HEK293T (cell line): ENCODE results near the gene STXBP2.

Experiments
- CTCF ChIA-PET: fragments of 350-600 bp; formaldehyde crosslinking; extraction: SDS; loops from one replicate; lab custom pipeline; 2021; ENCODE audit warnings: antibody characterized with exemption, inconsistent platforms; lab: Yijun Ruan, JAX
- POLR2A ChIA-PET: fragments of 350-600 bp; formaldehyde crosslinking; extraction: SDS; loops from one replicate; lab custom pipeline; 2020; ENCODE audit warnings: antibody characterized with exemption, inconsistent platforms; lab: Yijun Ruan, JAX
- DNase-seq: peaks from one replicate; pipeline ENCODE4 v3.0.0; 2012; ENCODE audit warnings: mixed read lengths; ENCODE audit errors: extremely low spot score
- ARNT ChIP-seq: fragments of 450-650 bp; IDR thresholded peaks from 2 replicates; pipeline ENCODE4 v1.6.1; 2017; ENCODE audit warnings: mild to moderate bottlenecking
- BHLHE40 ChIP-seq: fragments of 450-650 bp; IDR thresholded peaks from 2 replicates; pipeline ENCODE4 v1.6.1; 2016; ENCODE audit warnings: mild to moderate bottlenecking, moderate library complexity, borderline replicate concordance
- CTBP1 ChIP-seq: fragments of 450-650 bp; IDR thresholded peaks from 2 replicates; pipeline ENCODE4 v1.6.1; 2016; ENCODE audit warnings: borderline replicate concordance
- ELF4 ChIP-seq: fragments of 450-650 bp; IDR thresholded peaks from 2 replicates; pipeline ENCODE4 v1.6.1; 2017; ENCODE audit warnings: antibody characterized with exemption
- FOXA1 ChIP-seq: fragments of 450-650 bp; IDR thresholded peaks from 2 replicates; pipeline ENCODE4 v1.6.1; 2016; ENCODE audit warnings: mild to moderate bottlenecking
- FOXK2 ChIP-seq: fragments of 450-650 bp; IDR thresholded peaks from 2 replicates; pipeline ENCODE4 v1.6.1; 2016; ENCODE audit warnings: mild to moderate bottlenecking
- FOXM1 ChIP-seq: fragments of 450-650 bp; IDR thresholded peaks from 2 replicates; pipeline ENCODE4 v1.6.1; 2017; ENCODE audit warnings: mild to moderate bottlenecking, borderline replicate concordance
- HDGF ChIP-seq: fragments of 450-650 bp; IDR thresholded peaks from 2 replicates; pipeline ENCODE4 v1.6.1; 2017; ENCODE audit warnings: antibody characterized with exemption, borderline replicate concordance
- L3MBTL2 ChIP-seq: fragments of 450-650 bp; conservative IDR thresholded peaks from 2 replicates; pipeline ENCODE4 v1.6.1; 2016; ENCODE audit warnings: mild to moderate bottlenecking
- LEF1 ChIP-seq: fragments of 450-650 bp; IDR thresholded peaks from 2 replicates; pipeline ENCODE4 v1.6.1; 2017; ENCODE audit warnings: mild to moderate bottlenecking, borderline replicate concordance
- NFRKB ChIP-seq: fragments of 450-650 bp; IDR thresholded peaks from 2 replicates; pipeline ENCODE4 v1.6.1; 2016; ENCODE audit warnings: mild to moderate bottlenecking, moderate library complexity
- SP1 ChIP-seq: fragments of 450-650 bp; IDR thresholded peaks from 2 replicates; pipeline ENCODE4 v1.6.1; 2017
- SUZ12 ChIP-seq: fragments of 450-650 bp; IDR thresholded peaks from 2 replicates; pipeline ENCODE4 v1.6.1; 2016; ENCODE audit warnings: mild to moderate bottlenecking
- TARDBP ChIP-seq: fragments of 450-650 bp; IDR thresholded peaks from 2 replicates; pipeline ENCODE4 v1.6.1; 2016
- ZNF384 ChIP-seq: fragments of 450-650 bp; IDR thresholded peaks from 2 replicates; pipeline ENCODE4 v1.6.1; 2016
- TF ChIP-seq, protein P1 (sequence below): fragments of 450-650 bp; IDR thresholded peaks from 2 replicates; pipeline ENCODE4 v1.6.1; 2016

STXBP2 gene

DNA sequence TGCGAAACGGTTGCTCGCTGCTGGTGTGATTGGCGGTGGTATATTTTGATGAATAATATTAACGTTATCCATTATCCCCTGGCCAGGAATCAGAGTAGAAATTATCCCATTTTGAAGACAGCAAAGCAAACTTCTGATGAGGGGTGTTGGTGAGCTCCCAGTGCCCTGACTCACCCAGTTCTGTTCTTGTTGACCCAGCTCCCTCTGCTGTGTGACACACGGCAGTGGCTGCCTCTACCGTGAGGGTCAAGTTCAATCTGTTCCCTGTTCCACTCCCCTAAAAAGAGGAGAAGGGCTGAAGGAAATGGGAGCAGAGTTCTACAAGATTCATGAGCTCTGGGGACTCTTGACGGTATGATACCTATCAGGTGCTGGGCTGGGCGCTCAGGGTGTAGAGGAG, 39.2 kb upstream of the STXBP2 start:
- CTCF ChIA-PET, result no interaction called here
- POLR2A ChIA-PET, result interaction anchor here (0.8 kb wide), 1 partner anchor 8 kb away, joined by 4 read pairs; no protein-coding TSS in a partner anchor
- TF ChIP-seq ELF4 (no peak), ARNT (no peak), SUZ12 (no peak), FOXA1 (no peak), HDGF (no peak), ZNF384 (no peak), L3MBTL2 (no peak), CTBP1 (no peak), FOXM1 (no peak)
- no peak for DNase-seq

DNA sequence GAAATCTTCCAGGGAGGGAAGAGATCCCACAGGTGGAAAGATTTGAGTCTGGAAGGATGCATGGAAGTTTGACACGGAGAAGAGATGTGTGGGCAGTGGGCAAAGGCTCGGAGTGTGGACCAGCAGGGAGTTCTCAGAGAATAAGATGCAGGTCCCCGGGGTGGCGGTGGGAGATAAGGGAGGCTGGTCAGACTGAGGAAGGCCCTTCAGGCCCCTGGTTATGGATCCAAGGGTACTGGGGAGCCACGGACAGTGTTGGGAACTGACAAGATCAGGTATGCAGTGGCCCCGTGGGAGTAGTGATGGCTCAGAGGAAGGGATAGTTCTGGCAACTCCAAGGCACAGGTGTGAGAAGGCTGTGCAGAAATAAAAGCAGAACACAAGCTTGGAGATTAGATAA, 38.7 kb upstream of the STXBP2 start:
- TF ChIP-seq ZNF384 (no peak), NFRKB (no peak)
- POLR2A ChIA-PET, result no interaction called here

DNA sequence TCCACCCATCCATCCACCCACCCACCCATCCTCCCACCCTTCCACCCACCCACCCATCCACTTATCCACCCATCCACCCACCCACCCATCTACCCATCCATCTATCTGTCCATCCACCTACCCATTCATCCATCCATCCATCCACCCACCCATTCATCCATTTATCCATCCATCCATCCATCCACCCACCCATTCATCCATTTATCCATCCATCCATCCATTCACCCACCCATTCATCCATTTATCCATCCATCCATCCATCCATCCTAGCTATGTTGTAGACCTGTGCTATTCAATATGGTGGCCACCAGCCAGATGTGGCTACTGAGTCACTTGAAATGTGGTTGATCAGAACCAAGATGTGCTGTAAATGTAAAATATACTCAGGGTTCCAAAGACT, 36.2 kb upstream of the STXBP2 start:
- POLR2A ChIA-PET, result no interaction called here
- TF ChIP-seq FOXA1 (no peak), CTBP1 (no peak), ARNT (no peak), FOXM1 (no peak), ZNF384 (no peak), HDGF (no peak), SP1 (no peak), L3MBTL2 (no peak), TARDBP (no peak), ELF4 (no peak)
- TF ChIP-seq, protein P1, sequence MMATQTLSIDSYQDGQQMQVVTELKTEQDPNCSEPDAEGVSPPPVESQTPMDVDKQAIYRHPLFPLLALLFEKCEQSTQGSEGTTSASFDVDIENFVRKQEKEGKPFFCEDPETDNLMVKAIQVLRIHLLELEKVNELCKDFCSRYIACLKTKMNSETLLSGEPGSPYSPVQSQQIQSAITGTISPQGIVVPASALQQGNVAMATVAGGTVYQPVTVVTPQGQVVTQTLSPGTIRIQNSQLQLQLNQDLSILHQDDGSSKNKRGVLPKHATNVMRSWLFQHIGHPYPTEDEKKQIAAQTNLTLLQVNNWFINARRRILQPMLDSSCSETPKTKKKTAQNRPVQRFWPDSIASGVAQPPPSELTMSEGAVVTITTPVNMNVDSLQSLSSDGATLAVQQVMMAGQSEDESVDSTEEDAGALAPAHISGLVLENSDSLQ, result no peak
- DNase-seq, result no peak
- CTCF ChIA-PET, result no interaction called here

More for the DNA sequence above, 38.7 kb upstream of the STXBP2 start:
- CTCF ChIA-PET, result no interaction called here
- no peak for DNase-seq

DNA sequence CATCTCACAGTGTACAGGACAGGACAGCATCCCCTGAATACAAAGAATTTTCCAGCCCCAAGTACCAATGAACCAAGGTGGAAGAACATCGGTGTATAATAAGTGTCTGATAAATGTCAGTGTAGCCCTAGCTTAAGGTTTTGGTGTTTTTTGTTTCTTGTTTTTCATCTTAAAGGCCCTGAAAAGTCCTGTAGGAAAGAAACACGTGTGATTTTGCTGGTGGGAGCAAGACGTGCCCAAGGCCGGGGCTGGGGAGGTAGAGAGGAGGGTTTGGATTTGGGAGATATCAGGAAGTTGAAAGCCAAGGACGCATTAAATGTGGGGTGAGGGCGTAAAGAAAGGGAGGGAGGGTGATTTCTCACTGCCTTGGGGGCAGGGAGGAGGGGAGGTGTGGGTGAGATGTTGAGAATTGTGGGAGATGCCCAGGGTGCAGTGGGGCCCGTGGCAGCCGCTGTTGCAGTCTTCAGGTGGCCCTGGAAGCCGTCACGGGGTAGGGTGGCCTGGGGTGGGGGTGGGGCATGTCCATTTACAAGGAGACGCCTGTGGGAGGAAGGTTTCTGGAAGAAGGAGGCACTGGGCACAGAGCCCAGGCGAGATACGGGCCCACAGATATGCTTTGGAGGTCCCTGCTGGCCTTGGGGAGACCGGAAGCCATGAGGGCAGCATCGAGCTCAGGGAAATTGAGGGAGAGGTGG, 34.5 kb upstream of the STXBP2 start:
- no peak for TF ChIP-seq FOXM1
- no peak for TF ChIP-seq TARDBP
- TF ChIP-seq SUZ12, result no peak
- no peak for TF ChIP-seq ARNT
- TF ChIP-seq ZNF384, result no peak
- TF ChIP-seq FOXA1, result no peak
- TF ChIP-seq, protein P1, result no peak
- no peak for TF ChIP-seq ELF4
- TF ChIP-seq CTBP1, result no peak
- no peak for TF ChIP-seq NFRKB
- TF ChIP-seq HDGF, result no peak
- no peak for TF ChIP-seq FOXK2
- no peak for TF ChIP-seq LEF1
- TF ChIP-seq SP1, result no peak
- no peak for TF ChIP-seq BHLHE40
- no peak for TF ChIP-seq L3MBTL2
- CTCF ChIA-PET, result no interaction called here
- POLR2A ChIA-PET, result no interaction called here
- DNase-seq, result no peak

DNA sequence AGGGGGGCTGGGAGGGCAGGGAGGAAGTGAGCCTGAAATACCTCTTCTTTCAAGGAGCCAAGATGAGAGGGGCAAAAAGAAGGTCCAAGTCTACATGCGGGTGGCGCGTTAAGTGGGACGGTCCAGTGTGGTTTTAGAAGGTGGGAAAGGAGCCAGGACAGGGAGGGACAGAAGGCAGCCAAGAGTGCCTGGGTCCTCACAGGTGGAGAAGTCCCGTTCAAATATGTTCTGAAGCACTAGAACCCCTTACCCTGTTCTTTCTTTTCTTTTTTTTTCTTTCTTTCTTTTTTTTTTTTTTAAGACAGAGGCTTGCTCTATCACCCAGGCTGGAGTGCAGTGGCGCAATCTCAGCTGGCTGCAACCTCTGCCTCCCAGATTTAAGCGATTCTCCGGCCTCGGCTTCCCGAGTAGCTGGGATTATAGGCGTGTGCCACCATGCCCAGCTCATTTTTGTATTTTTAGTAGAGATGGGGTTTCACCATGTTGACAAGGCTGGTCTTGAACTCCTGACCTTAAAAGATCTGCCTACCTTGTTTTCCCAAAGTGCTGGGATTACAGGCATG, 33.9 kb upstream of the STXBP2 start:
- CTCF ChIA-PET, result no interaction called here
- DNase-seq, result no peak
- POLR2A ChIA-PET, result no interaction called here
- TF ChIP-seq L3MBTL2 (no peak), ZNF384 (no peak), FOXM1 (no peak), CTBP1 (no peak), NFRKB (no peak), LEF1 (no peak), SP1 (no peak), HDGF (no peak), FOXA1 (no peak), SUZ12 (no peak)
- TF ChIP-seq, protein P1, result no peak

DNA sequence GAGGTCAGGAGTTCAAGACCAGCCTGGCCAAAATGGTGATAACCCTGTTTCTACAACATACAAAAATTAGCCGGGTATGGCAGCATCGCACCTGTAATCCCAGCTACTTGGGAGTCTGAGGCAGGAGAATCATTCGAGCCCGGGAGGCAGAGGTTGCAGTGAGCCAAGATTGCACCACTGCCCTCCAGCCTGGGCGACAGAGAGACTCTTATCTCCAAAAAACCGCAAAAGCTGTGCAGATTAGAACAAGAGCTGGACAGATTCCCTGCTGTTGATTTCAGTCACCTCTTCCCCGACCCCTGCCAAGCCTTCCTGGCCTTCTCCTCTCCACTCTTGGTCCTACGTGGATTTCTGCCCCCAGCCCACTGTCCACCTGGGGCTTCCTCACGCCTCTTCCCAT, 33.0 kb upstream of the STXBP2 start:
- ChIA-PET POLR2A (no interaction called here), CTCF (no interaction called here)
- DNase-seq, result no peak
- TF ChIP-seq ARNT (no peak), BHLHE40 (no peak), FOXA1 (no peak), LEF1 (no peak), NFRKB (no peak), ZNF384 (no peak), ELF4 (no peak), TARDBP (no peak), FOXK2 (no peak), FOXM1 (no peak), SP1 (no peak), L3MBTL2 (no peak), SUZ12 (no peak)
- TF ChIP-seq, protein P1, result no peak
